ENCODE data around the gene CHCHD10.

The CHCHD10 gene

GRCh38 chr22:23787910-23788309 lies 20.1 kb upstream of the CHCHD10 start:
- DNase-seq (ENCODE audit: low read depth in 2 of 2), result no peak

GRCh38 chr22:23787600-23787896 lies 19.8 kb upstream of the CHCHD10 start:
- DNase-seq (ENCODE audit: low read depth in 2 of 2), result no peak

GRCh38 chr22:23786752-23787599 lies 19.2 kb upstream of the CHCHD10 start, which contains the start of gene SMARCB1:
TSS of gene SMARCB1 (plus strand) at chr22:23786966. CDS start at chr22:23787170, 204 bp downstream.
- peak; percentile 82 to 85 for DNase-seq (ENCODE audit: low read depth in 2 of 2)

- no peak for DNase-seq (ENCODE audit: low read depth in 2 of 2)
Measured at GRCh38 chr22:23786261-23786710, 18.5 kb upstream of the CHCHD10 start.

- no peak for DNase-seq (ENCODE audit: low read depth in 2 of 2)
Measured at GRCh38 chr22:23784215-23784732, 16.5 kb upstream of the CHCHD10 start.

- no peak for DNase-seq (ENCODE audit: low read depth in 2 of 2)
Measured at GRCh38 chr22:23783265-23784150, 15.7 kb upstream of the CHCHD10 start.

GRCh38 chr22:23782703-23783102 lies 14.9 kb upstream of the CHCHD10 start:
- DNase-seq (ENCODE audit: low read depth in 2 of 2), result no peak

- DNase-seq (ENCODE audit: low read depth in 2 of 2), result no peak
Measured at GRCh38 chr22:23782252-23782651, 14.5 kb upstream of the CHCHD10 start.

GRCh38 chr22:23781511-23782183 lies 13.9 kb upstream of the CHCHD10 start:
- no peak for DNase-seq (ENCODE audit: low read depth in 2 of 2)

- DNase-seq (ENCODE audit: low read depth in 2 of 2), result no peak
Measured at GRCh38 chr22:23781065-23781464, 13.3 kb upstream of the CHCHD10 start.

GRCh38 chr22:23780146-23780748 lies 12.5 kb upstream of the CHCHD10 start:
- no peak for DNase-seq (ENCODE audit: low read depth in 2 of 2)

GRCh38 chr22:23779731-23780130 lies 12.0 kb upstream of the CHCHD10 start:
- no peak for DNase-seq (ENCODE audit: low read depth in 2 of 2)

- no peak for DNase-seq (ENCODE audit: low read depth in 2 of 2)
Measured at GRCh38 chr22:23779083-23779482, 11.3 kb upstream of the CHCHD10 start.

- no peak for DNase-seq (ENCODE audit: low read depth in 2 of 2)
Measured at GRCh38 chr22:23778577-23778900, 10.8 kb upstream of the CHCHD10 start.

- no peak for DNase-seq (ENCODE audit: low read depth in 2 of 2)
Measured at GRCh38 chr22:23777776-23778576, 10.2 kb upstream of the CHCHD10 start.

- DNase-seq (ENCODE audit: low read depth in 2 of 2), result no peak
Measured at GRCh38 chr22:23775779-23776375, 8.1 kb upstream of the CHCHD10 start.

GRCh38 chr22:23774922-23775436 lies 7.2 kb upstream of the CHCHD10 start:
- DNase-seq (ENCODE audit: low read depth in 2 of 2), result no peak

- no peak for DNase-seq (ENCODE audit: low read depth in 2 of 2)
Measured at GRCh38 chr22:23774114-23774921, 6.5 kb upstream of the CHCHD10 start.

GRCh38 chr22:23773483-23774113 lies 5.8 kb upstream of the CHCHD10 start:
- DNase-seq (ENCODE audit: low read depth in 2 of 2), result no peak
